ENCODE measurements around the gene FCRL1.

The FCRL1 gene, protein sequence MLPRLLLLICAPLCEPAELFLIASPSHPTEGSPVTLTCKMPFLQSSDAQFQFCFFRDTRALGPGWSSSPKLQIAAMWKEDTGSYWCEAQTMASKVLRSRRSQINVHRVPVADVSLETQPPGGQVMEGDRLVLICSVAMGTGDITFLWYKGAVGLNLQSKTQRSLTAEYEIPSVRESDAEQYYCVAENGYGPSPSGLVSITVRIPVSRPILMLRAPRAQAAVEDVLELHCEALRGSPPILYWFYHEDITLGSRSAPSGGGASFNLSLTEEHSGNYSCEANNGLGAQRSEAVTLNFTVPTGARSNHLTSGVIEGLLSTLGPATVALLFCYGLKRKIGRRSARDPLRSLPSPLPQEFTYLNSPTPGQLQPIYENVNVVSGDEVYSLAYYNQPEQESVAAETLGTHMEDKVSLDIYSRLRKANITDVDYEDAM

DNA sequence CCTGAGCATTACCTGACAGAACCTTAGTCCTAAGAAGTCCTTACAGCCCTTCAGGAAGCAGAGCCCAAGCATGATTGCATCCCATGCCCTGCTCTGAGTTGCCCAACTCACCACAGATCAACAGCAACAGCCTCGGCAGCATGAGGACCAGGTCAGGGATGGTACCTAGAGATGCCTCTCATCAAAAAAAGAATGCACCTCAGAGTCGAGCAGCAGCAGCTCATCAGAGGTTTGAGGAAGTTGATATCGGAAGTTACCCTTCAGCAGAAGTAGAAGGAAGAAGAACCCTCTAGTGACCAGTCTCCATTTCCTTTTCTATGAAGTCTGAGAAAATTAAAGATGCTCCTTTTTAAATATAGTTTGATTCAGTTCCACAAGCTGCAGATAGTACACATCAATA lies at the start of gene FCRL1:
Gene FCRL1 (minus strand): TSS at position 225 of the 400 bp plus-strand sequence. CDS start 83 bp downstream, at position 142.
- no peak for DNase-seq

DNA sequence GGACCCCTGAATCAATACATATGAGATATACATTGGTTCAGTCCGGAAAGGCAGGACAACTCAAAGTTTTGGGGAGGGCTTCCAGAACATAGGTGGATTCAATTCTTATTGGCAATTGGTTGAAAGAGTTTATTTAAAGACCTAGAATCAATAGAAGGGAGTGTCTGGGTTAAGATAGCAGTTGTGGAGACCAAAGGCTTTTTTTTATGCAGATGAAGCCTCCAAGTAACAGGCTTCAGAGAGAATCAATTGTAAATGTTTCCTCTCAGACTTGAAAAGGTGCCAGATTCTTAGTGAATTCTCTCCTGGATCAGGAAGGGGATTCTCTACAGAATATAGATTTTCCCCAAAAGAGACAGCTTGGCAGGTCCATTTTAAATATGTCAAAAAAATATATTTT lies 48.7 kb upstream of the FCRL1 start:
- DNase-seq, result no peak

DNA sequence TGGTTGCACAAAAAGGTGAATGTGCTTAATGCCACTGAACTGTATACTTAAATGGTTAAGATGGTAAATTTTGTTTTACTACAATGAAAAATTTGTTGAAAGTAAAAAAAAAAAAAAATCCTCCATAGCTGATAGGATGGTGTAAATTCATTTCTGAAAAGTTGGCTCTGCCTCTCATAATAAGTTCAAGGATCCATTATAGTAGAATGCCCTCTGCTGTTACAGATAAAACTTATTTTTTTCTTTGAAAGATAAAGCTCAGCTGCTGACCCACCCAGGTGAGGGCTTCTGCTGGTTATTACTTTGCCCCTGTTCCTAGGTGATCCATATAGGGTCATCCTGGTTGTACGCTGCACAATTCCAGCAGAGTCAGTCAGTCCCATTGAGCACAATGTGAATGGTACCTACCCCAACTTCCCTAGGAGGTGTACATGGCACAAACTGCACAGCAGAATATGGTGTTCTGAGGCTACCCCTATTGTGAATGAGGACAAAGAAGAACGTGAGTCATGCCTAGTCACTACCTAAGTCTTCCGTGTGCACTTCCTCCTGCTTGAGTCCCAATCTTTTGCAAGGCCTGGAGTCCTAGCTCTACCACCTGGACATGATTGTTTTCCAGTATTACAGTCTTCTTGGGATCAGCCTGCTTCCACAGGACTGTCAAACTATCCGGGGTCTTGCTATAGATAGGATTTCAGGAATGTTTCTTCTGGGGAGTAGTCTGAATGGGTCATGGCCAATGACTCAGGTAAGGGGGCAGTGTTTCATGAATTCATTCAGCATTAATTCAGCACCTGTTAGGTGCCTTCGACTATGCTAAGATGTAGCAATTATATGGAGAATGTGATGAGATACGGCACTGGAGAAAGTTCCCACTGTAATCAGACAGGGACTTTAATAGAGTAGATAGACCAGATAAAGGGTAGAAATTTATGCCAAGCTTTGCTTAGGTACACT lies 42.5 kb upstream of the FCRL1 start:
- DNase-seq, result no peak

DNA sequence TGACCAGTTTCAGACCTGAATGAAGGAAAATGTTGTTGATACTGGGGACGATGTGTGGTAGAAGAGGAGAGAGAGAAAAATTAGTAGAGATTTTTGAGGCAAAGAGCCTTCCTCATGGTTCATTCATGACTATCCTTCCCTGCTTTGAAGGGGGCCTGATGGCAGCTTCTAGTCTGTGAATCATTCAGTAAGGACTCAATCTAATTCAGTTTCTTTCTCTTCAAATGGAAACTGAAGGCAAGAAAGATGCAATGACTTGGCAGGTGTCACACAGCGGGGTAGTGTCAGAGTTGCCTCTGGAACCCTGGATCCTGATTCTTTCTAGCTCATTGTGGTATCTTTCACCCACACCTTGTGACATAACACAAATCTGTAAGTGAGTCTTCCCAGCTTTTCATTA lies 36.6 kb upstream of the FCRL1 start:
- no peak for DNase-seq

DNA sequence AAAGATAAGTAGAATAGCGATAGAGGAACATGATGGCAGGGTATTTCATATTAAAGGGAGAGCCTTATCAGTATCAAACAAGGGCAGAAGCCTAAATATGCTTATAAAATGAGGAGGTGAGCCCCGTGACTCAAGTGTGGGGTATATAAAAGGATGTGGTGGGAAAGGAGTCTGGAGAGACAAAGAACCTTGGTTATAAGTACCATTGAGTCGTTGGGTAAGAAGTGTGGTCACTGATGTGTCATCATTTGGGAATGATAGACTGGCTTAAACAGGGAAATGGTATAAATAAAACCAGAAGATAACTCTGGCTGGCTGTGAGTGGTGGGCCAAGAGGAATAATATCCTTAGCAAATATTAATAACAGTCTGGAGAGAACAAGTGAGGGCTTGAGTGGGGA lies 32.6 kb upstream of the FCRL1 start:
- DNase-seq, result no peak

DNA sequence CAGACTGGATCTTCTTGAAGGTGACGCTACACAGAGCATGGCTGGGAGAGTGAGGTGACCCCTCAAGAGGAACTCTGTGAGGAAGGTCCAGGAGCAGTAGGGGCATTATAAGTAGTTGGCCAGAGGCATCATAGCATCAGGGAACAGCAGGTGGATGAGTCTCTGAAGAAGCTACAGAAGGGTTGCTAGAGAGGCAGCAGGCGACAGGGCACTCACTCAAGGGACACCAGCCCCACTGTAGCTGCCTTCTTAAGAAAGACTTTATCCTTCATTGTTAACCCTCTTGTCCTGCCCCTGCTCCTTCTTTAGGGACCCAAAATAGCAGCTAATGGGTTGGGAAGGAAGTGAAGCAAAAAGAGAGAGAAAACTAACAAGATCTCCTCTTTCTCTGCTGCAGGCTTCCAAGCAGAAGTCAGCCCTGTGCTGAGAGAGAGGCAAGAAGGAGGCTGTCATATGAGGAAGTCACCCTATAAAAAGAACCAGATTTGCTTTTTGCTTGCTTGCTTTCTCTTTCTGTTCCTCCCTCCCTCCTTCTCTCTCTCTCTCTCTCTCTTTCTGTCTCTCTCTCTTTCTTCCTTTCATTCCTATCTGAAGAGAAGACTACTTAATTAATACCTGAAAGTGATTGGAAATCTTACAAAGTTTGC lies 29.4 kb upstream of the FCRL1 start:
- no peak for DNase-seq

DNA sequence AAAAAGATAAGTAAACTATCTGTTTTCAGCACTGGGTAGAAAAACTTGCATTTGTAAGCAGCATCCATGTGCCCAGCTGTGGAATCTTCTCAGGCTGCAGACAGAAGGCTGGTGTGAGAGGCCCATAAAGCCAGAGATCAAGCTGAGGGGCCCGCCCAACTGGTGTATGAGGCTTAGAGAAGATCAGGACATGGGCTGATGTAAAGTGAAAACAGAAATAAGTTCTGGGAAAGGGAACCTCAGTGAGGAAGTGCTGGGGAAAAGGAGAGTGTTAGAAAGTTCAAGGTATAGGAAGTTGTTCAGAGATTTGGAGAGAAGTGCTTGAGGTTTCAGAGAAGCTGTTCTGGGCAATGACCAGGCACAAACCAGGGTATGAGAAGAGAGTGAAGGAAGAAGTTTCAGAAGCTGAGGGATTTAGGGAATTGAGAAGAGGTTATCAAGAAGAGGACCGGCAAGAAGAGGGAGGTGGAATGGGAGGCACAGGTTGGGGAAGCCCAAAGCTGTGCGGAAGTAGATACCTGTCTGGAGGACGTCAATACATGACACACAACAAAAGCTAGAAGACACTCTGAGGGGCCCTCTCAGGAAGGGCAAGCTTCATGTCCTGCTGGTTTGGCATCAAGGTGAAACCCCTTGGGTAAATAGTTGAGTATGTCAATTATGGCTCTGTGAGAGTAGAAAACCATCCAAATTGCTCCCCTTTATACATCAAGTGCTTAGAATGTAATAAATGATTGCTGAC lies 24.3 kb upstream of the FCRL1 start:
- DNase-seq, result no peak

DNA sequence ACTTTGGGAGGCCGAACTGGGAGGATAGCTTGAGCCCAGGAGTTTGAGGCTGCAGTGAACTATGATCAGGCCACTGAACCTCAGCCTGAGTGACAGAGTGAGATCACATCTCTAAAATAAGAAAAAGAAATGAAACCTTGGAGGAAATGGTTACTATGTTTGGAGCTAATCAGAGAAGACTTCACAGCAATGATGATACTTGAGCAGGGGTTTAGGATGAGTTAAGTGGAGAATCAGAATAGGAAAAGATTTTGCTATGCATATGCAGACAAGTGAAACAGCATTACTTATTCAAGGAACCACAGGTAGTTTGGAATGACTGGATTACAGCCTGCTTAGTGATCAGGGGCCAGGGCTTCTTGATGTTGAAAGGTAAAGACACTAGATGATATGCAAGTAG lies 23.0 kb upstream of the FCRL1 start:
- no peak for DNase-seq

DNA sequence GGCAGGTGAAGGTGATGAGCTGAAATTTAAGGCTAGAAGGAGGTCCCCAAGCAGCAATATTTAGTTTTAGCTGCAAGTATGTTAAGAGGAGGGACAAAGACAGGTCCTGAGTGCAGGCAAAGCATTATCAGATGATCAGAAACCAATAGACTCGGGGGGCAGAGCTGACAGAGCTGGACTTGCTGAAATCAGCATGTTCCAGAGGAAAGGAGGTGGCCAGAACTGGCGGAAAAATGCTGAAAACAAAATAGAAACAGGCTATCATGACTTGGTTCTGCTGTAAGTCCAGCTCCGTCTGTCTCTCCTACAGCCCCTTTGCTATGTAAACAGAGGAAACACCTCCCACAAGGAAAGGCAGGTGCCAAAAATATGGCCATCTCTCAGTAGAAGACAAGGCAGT lies 21.8 kb upstream of the FCRL1 start, which contains the start of gene CD5L:
Gene CD5L (minus strand): TSS at position 101 of the 400 bp plus-strand sequence. CDS start 107 bp downstream, outside the sequence.
- DNase-seq, result no peak

DNA sequence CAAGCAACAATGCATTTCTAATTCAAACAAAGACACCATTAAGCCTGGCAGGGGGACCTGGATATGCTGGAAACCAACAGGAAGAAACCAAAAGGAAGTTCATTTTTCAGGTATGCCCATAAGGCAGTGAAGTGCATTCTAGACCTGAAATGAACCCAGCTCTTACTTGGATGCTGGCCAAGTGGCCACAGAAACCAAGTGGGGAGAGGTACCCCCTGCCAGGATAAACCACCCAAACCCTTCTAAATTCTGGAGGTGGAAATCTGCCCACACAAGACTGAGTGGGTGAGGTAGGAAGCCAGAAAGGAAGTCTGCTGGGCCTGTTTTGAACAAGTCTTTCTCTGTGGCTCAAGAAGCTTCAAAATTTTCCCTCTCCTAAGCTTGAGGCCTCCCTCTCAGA lies 19.0 kb upstream of the FCRL1 start:
- no peak for DNase-seq

DNA sequence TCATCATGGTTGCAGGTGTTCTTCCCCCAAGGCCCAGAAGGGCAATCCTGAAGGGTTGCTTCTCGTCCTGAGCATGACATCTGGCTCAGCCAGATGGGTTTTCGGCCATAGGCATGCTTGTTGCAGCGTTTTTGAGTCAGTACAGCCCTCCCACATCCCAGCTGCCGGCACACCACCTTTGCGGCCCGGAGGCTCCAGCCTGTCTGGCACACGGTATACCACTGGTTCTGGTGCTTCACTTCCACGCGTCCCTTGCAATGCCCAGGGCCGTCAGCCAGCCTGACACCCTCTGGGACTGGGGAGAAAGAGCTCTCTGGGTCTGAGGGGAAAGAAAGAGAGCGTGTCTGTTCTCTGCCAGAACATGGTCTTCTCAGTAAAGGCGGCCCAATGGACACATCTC lies 14.5 kb upstream of the FCRL1 start:
- DNase-seq, result no peak

DNA sequence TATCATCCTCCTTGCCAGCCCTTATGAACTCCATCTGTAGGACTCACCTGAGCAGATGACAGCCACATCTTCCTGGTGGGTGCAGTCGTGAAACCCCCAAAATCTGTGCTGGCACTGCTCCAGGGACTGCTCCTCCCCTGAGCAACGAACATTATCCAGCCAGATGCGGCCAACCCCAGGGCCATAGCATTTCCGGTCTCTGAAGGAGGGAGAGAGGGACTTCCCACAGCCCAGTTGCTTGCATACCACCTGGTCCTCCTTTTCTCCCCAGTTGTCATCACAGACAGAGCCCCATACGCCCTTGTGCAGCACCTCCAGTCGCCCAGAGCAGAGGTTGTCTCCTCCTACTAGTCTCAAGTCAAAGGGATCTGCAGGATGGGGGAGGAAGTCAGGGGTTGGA lies 13.2 kb upstream of the FCRL1 start:
- DNase-seq, result no peak

DNA sequence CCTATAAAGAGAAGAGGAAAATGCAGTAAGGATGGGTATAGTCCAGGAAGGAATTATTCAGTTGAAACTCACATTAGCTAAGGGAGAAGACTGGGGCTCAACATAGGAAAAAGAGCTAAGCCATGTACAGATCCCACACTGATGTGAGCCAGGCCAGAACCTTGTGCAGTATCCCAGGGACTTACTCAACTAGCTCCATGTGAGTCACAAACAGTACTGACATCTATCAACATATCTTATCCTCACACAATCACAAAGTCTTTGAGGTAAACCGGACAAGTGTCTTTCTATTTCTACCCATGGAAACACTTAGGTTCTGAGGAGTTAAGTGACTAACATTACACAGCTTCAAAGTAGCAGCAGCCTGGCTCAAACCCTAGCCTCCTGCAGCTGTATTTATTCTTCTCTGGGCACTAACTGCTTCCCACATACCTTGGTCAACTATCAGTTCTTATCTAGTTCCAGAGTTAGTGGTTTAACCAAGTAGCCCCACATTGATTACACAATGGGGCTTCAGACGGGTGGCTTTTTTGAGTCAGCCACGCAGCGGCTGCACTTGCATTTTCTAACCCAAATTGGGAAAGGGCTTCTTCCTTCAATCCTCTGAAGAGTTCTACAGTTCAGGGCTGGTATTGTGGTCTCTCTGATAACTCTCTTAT lies 12.2 kb upstream of the FCRL1 start:
- DNase-seq, result peak; percentile 3

DNA sequence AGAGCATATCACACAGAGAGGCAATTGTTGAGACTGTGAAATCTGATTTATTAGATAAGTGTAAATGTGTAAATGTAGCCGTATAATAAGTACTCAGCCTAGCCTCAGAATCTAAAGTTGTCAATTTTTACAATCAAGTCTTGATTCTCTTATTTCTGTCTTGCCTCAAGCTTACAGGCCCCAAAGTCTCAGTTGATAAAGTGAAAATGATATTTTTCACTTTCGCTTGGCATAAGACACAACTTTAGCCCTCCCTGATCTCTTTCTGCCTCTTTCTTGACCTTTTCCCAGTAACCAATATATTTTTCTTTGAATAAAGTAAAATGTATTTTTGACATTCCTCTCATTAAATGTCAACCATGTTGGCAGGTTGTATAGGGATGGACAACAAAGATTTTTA lies 11.0 kb upstream of the FCRL1 start:
- no peak for DNase-seq

DNA sequence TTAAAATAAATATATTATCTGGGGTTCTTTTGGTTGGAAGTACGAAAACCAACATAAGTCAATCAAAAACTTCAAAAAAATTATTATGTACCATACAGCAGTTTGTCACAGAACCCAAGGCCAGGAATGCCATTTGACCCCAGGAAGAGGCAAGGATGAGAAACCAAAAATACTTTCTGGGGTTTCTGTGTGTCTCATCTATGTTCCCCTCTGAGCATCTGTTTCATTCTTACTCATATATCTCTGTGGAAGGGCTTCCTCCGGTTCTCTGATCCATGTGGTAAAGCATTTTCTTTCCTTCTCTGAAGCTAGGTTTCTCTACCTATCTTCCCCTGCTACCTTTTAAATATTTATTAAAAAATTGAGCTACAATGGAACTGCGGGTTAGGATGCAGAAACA lies 9.8 kb upstream of the FCRL1 start:
- no peak for DNase-seq

DNA sequence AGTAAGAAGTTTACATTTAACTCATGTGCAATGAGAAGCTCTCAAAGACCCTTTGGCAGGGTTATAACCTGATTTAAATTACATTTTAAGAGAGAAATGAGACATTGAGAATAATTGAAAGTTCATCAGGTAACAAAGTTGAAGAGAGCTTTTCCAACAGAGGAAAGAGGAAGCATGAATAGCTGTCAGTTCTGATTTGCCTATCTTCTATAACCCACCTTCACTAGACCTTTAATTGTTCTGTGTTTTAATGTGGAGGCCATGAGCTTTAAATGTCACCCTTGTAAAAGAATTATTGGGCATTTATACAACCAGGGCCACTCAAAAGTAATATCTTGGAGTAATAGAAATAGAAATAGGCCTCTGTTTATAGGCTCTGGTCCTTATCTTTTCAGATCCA lies 9.3 kb upstream of the FCRL1 start:
- DNase-seq, result no peak

DNA sequence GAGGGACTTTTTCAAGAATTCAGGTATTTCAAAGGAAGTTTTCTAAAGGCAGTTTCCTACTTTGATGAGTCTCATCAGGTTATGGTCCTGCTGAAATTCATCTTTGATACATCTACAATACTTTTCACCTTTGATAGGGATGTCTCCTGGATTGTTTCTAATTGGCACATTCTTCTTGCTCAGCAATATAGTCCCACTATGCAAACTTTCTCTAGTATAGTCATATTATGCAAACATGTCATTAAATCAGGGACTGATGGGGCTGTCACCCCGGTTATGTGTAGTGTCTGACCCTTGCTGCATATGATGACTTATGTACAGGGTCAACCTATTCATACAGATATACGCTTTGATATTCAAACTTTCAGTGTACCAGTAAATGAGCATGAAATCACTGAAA lies 379 bp upstream of the FCRL1 start:
- no peak for DNase-seq

DNA sequence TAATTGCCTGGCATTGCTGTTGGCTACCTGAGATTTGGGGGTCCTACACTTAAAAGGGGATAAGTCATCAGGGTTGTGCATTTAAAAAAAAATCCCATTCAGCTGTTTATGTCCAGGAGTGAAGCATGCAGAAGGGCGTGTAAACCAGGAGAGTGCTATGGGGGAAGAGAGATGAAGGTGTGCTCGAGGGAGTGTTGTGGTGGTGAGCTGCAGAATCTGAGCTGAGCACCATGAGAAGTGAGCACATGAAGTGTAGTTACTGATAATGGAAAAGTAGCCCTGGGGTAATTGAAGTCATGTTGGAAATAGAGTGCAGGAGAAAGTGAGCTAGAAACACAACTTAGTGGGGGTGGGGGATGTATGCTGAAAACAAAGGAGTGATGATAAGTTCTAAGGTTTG lies 705 bp downstream of the FCRL1 start:
- DNase-seq, result no peak

DNA sequence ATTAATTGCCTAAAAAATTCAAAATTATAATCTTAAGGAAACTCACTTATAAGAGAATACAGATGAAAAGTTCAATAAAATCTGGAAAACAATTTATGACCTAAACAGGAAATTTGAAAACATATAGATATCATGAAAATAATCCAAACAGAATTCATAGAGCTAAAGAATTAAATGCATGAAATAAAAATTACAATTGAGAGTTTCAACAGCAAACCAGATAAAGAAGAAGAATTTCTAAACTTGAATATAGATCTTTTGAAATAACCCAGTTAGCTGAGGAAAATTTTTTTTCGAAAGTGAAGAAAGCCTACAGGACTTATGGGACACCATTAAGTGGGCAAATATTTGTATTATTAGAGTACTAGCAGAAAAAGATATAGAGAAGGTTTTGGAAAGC lies 6.7 kb downstream of the FCRL1 start:
- no peak for DNase-seq

DNA sequence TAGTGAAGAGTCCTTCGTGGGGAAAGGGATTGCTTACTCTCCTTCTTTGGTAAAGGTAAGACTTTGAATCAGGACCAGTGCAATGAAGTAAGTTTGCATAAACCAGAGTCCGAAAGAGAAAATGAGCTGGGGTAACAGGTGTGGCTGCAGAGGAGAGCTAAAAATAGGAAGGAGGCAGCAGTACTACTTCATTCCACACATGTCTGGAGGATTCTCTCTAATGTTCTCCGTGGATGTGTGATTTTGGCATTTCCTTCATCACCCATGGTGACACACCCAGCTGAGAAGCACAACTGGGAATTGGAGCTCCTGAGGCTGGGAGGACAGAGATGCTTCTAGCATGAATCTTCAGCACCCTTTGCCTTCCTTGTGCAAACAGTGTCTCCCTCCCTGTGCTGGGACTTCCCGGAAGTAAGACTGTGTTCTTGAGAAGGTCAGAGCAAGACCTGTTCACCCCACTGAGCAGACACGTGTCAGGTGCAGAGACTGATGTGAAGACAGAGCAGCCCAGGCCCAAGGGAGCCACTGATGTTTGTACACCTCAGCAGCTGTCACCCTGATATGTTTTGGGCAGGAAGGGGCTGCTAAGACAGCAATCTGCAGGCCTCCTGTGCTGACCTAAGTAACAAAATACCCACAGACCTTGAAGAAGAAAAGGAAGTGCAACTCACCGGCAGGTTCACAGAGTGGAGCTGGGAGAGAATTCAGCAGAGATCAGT lies 13.3 kb downstream of the FCRL1 start:
- DNase-seq, result no peak

DNA sequence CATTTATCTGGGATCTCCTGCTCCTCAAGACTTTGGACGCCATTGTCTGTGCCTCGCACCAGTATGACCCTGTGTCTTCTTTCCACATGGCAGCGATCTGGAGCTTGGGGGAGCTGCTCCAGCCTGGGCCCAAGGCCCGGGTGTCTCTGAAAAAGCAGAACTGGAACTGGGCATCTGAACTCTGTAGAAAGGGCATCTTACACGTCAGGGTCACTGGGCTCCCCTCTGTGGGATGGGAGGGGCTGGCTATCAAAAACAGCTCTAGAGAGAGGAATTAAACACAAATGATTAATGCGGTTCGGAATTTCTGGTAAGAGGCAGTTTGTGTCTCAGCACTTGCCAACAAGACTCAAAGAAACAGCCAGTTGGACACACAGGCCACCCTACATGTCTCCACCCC lies 16.1 kb downstream of the FCRL1 start:
- DNase-seq, result no peak

Measured in activated CD4-positive, alpha-beta T cell treated with anti-CD3 and anti-CD28 coated beads for 48 hours (primary cell).